ENCODE results near the gene ENPP3. TPM values are rescaled to one million over a fixed set of nuclear protein-coding genes. Genes with fewer than 3 reads are reported as not detected.

ENPP3 gene
- polyA plus RNA-seq, 1 experiment: 0.14 TPM

- POLR2A ChIA-PET: no interaction called here
- DNase-seq (ENCODE audit: low read depth, low spot score): no peak
- TF ChIP-seq CTCF (IDR thresholded peaks at IDR 0.05; ENCODE audit: low read depth, low read length): no peak
- Histone ChIP-seq H3K27me3 (ENCODE audit: control insufficient read depth, insufficient read depth, low read length) (no peaks in the 10 kb centered on the region), H3K27ac (ENCODE audit: low read depth, low read length) (no peak overlapping the region), H3K4me3 (ENCODE audit: low read depth, low read length) (no peak overlapping the region), H3K9me3 (ENCODE audit: control insufficient read depth, insufficient read depth, low read length) (no peaks in the 10 kb centered on the region)
- CTCF ChIA-PET: no interaction called here
Observed at GRCh38 chr6:131761762-131762067, 124.6 kb downstream of the ENPP3 start.

- TF ChIP-seq CTCF (IDR thresholded peaks at IDR 0.05; ENCODE audit: low read depth, low read length): no peak
- Histone ChIP-seq H3K4me3 (ENCODE audit: low read depth, low read length) (no peak overlapping the region), H3K9me3 (ENCODE audit: control insufficient read depth, insufficient read depth, low read length) (no peaks in the 10 kb centered on the region), H3K27ac (ENCODE audit: low read depth, low read length) (no peak overlapping the region), H3K27me3 (ENCODE audit: control insufficient read depth, insufficient read depth, low read length) (no peaks in the 10 kb centered on the region)
- no peak for DNase-seq (ENCODE audit: low read depth, low spot score)
- ChIA-PET POLR2A (no interaction called here), CTCF (no interaction called here)
Observed at GRCh38 chr6:131762984-131763383, 125.9 kb downstream of the ENPP3 start.

GRCh38 chr6:131763749-131764148, 126.6 kb downstream of the ENPP3 start:
- POLR2A ChIA-PET: no interaction called here
- TF ChIP-seq CTCF (IDR thresholded peaks at IDR 0.05; ENCODE audit: low read depth, low read length): no peak

GRCh38 chr6:131764350-131764749, 127.2 kb downstream of the ENPP3 start:
- ChIA-PET POLR2A (no interaction called here), CTCF (no interaction called here)
- TF ChIP-seq CTCF (IDR thresholded peaks at IDR 0.05; ENCODE audit: low read depth, low read length): no peak
- H3K9me3 ChIP-seq (ENCODE audit: control insufficient read depth, insufficient read depth, low read length): no peaks in the 10 kb centered on the region
- DNase-seq (ENCODE audit: low read depth, low spot score): no peak
- no peak overlapping the region for H3K4me3 ChIP-seq (ENCODE audit: low read depth, low read length)
- H3K27me3 ChIP-seq (ENCODE audit: control insufficient read depth, insufficient read depth, low read length): no peaks in the 10 kb centered on the region
- H3K27ac ChIP-seq (ENCODE audit: low read depth, low read length): no peak overlapping the region

More at GRCh38 chr6:131763749-131764148, 126.6 kb downstream of the ENPP3 start:
- Histone ChIP-seq H3K4me3 (ENCODE audit: low read depth, low read length) (no peak overlapping the region), H3K9me3 (ENCODE audit: control insufficient read depth, insufficient read depth, low read length) (no peaks in the 10 kb centered on the region), H3K27me3 (ENCODE audit: control insufficient read depth, insufficient read depth, low read length) (no peaks in the 10 kb centered on the region), H3K27ac (ENCODE audit: low read depth, low read length) (no peak overlapping the region)
- CTCF ChIA-PET: no interaction called here
- DNase-seq (ENCODE audit: low read depth, low spot score): no peak

- POLR2A ChIA-PET: no interaction called here
- H3K9me3 ChIP-seq (ENCODE audit: control insufficient read depth, insufficient read depth, low read length): no peaks in the 10 kb centered on the region
- H3K27me3 ChIP-seq (ENCODE audit: control insufficient read depth, insufficient read depth, low read length): no peaks in the 10 kb centered on the region
- H3K27ac ChIP-seq (ENCODE audit: low read depth, low read length): no peak overlapping the region
- DNase-seq (ENCODE audit: low read depth, low spot score): no peak
- CTCF ChIA-PET: interaction anchor here (1.0 to 1.1 kb wide), 2 partner anchors 70 to 149 kb away, joined by 3 to 5 read pairs; no protein-coding TSS in a partner anchor
- no peak overlapping the region for H3K4me3 ChIP-seq (ENCODE audit: low read depth, low read length)
- TF ChIP-seq CTCF (IDR thresholded peaks at IDR 0.05; ENCODE audit: low read depth, low read length): no peak
Observed at GRCh38 chr6:131765081-131765803, 128.1 kb downstream of the ENPP3 start.
